A549 (cell line): Measurements from ENCODE around the gene RAB3B. TPM values are rescaled to one million over a fixed set of nuclear protein-coding genes. Genes with fewer than 3 reads are reported as not detected.

ENCODE experiments used
- ATAC-seq, 2 experiments: fragments of 200-7000 bp in 1 of 2; fragments of >200 bp in 1 of 2; cut with Nextera tagmentation in 1 of 2; cut with Tn5 transposase in 1 of 2; 3 replicates each; pipeline versions ENCODE4 v1.8.0 to v1.9.1; 2018 to 2020; ENCODE audit warnings: mild to moderate bottlenecking in 1 of 2, moderate library complexity in 1 of 2
- CTCF ChIA-PET: fragments of 300-600 bp; sonication (Branson Sonifier 250); formaldehyde crosslinking; extraction: SDS; loops from one replicate; lab custom pipeline; 2021; ENCODE audit warnings: antibody characterized with exemption, inconsistent platforms; lab: Yijun Ruan, JAX
- POLR2A ChIA-PET: fragments of 350-600 bp; formaldehyde crosslinking; extraction: SDS; loops from one replicate; lab custom pipeline; 2021; ENCODE audit warnings: antibody characterized with exemption, inconsistent platforms; lab: Yijun Ruan, JAX
- DNase-seq, 2 experiments: peaks; one replicate each; pipeline versions ENCODE4 v3.0.0 to v3.0.0-alpha.2; 2011 to 2016; ENCODE audit warnings: low read depth in 1 of 2, low spot score in 1 of 2
- FAIRE-seq: peaks from 2 replicates; lab custom pipeline; 2011; peaks lifted over from hg19 to GRCh38; lab: Jason Lieb, UNC
- H3K27ac ChIP-seq, 2 experiments: fragments of >200 bp; sonication (Bioruptor Twin); formaldehyde crosslinking; 3 replicates each; pipeline ENCODE4 v1.5.1; 2016 to 2017
- H3K4me1 ChIP-seq: fragments of >200 bp; sonication (Bioruptor Twin); formaldehyde crosslinking; 3 replicates; pipeline ENCODE4 v1.6.1; 2016
- H3K4me2 ChIP-seq: fragments of >200 bp; sonication (Bioruptor Twin); formaldehyde crosslinking; 3 replicates; pipeline ENCODE4 v1.6.1; 2016
- H3K4me3 ChIP-seq: fragments of >200 bp; sonication (Bioruptor Twin); formaldehyde crosslinking; 3 replicates; pipeline ENCODE4 v1.5.1; 2016
- H3K9me3 ChIP-seq: fragments of >200 bp; sonication (Bioruptor Twin); formaldehyde crosslinking; 3 replicates; pipeline ENCODE4 v1.6.1; 2016
- CBX2 ChIP-seq: fragments of 200-600 bp; sonication (generic); IDR thresholded peaks from 2 replicates; pipeline ENCODE4 v1.6.1; 2016; ENCODE audit warnings: low read depth, mild to moderate bottlenecking, borderline replicate concordance
- CEBPB ChIP-seq, 2 experiments: fragments of >200 bp in 1 of 2; sonication (Bioruptor Twin) in 1 of 2; formaldehyde crosslinking in 1 of 2; IDR thresholded peaks; 2 replicates each; pipeline ENCODE4 v1.6.1; 2012 to 2016
- EHF ChIP-seq: fragments of 250-450 bp; sonication (Bioruptor Pico); IDR thresholded peaks from 2 replicates; pipeline ENCODE4 v1.5.0; 2020; ENCODE audit warnings: mild to moderate bottlenecking
- FOSB ChIP-seq: fragments of 250-450 bp; sonication (Bioruptor Pico); IDR thresholded peaks from 2 replicates; pipeline ENCODE4 v1.5.0; 2020; ENCODE audit warnings: mild to moderate bottlenecking, moderate library complexity
- GATA3 ChIP-seq: IDR thresholded peaks from 2 replicates; pipeline ENCODE4 v1.6.1; 2012; ENCODE audit warnings: borderline replicate concordance
- HDAC2 ChIP-seq: fragments of 200-600 bp; sonication (generic); IDR thresholded peaks from 2 replicates; pipeline ENCODE4 v1.6.1; 2016
- HOXB13 ChIP-seq: fragments of 250-450 bp; sonication (Bioruptor Pico); IDR thresholded peaks from 2 replicates; pipeline ENCODE4 v1.5.0; 2020; ENCODE audit warnings: low read depth, mild to moderate bottlenecking, moderate library complexity
- JUNB ChIP-seq: fragments of >200 bp; sonication (Bioruptor Twin); formaldehyde crosslinking; IDR thresholded peaks from 2 replicates; pipeline ENCODE4 v1.6.1; 2016
- KDM5A ChIP-seq: fragments of 200-600 bp; sonication (generic); IDR thresholded peaks from 2 replicates; pipeline ENCODE4 v1.6.1; 2016; ENCODE audit warnings: antibody characterized with exemption, mild to moderate bottlenecking
- MAFK ChIP-seq: fragments of 450-650 bp; IDR thresholded peaks from 2 replicates; pipeline ENCODE4 v1.6.1; 2014; ENCODE audit not compliant: partially characterized antibody
- NFE2L2 ChIP-seq: fragments of 150-350 bp; conservative IDR thresholded peaks from 2 replicates; pipeline ENCODE4 v1.6.1; 2014; ENCODE audit warnings: low read length
- POLR2A ChIP-seq: IDR thresholded peaks from 2 replicates; pipeline ENCODE4 v1.6.1; 2012; ENCODE audit warnings: mild to moderate bottlenecking, low read length
- POLR2AphosphoS2 ChIP-seq: conservative IDR thresholded peaks from 2 replicates; pipeline ENCODE4 v1.6.1; 2012; ENCODE audit warnings: low read length, improper control_type of control experiment, inconsistent platforms
- SREBF2 ChIP-seq: fragments of 450-650 bp; IDR thresholded peaks from 2 replicates; pipeline ENCODE4 v1.6.1; 2014; ENCODE audit warnings: mild to moderate bottlenecking, moderate library complexity
- ZFP36 ChIP-seq: fragments of 450-650 bp; IDR thresholded peaks from 2 replicates; pipeline ENCODE4 v1.6.1; 2014; ENCODE audit warnings: borderline replicate concordance; ENCODE audit not compliant: partially characterized antibody
- ZNF302 ChIP-seq: fragments of 250-450 bp; sonication (Bioruptor Pico); IDR thresholded peaks from 2 replicates; pipeline ENCODE4 v1.9.0; 2021; ENCODE audit warnings: inconsistent platforms, mild to moderate bottlenecking, moderate library complexity
- ZSCAN20 ChIP-seq: fragments of 250-450 bp; sonication (Bioruptor Pico); IDR thresholded peaks from 2 replicates; pipeline ENCODE4 v1.8.0; 2022; ENCODE audit warnings: mild to moderate bottlenecking, moderate library complexity
- WGBS: methylation state at CpG from one replicate; pipeline ENCODE4 v1.1.6; 2017; ENCODE audit errors: missing lambda C conversion rate; 5-methylcytosine and 5-hydroxymethylcytosine counted together
- polyA plus RNA-seq, 4 experiments: library from polyadenylated mRNA; depleted of rRNA in 3 of 4; stranded (reverse); fragments of >200 nt; fragmentation: RNase III in 1 of 4; extraction: RNeasy Plus Mini Kit Qiagen cat#74134 plus additional on column Dnase treatment in 1 of 4; gene quantifications; 2 replicates in 3 of 4; 3 replicates in 1 of 4; pipeline ENCODE4 v1.2.3, GENCODE V29; 2011 to 2017
- TF ChIP-seq, protein P1 (sequence below): IDR thresholded peaks from 2 replicates; pipeline ENCODE4 v1.6.1; 2012; ENCODE audit warnings: low read depth, borderline replicate concordance
- TF ChIP-seq, protein P2 (sequence below): IDR thresholded peaks from 2 replicates; pipeline ENCODE4 v1.6.1; 2012
- TF ChIP-seq, protein P3 (sequence below): fragments of 200-600 bp; sonication (generic); IDR thresholded peaks from 2 replicates; pipeline ENCODE4 v1.6.1; 2016; ENCODE audit warnings: antibody characterized with exemption, mild to moderate bottlenecking, moderate library complexity
- TF ChIP-seq, protein P4 (sequence below): fragments of 250-450 bp; sonication (Bioruptor Pico); IDR thresholded peaks from 2 replicates; pipeline ENCODE4 v1.5.0; 2020; ENCODE audit warnings: low read depth, mild to moderate bottlenecking, moderate library complexity

The RAB3B gene
- polyA plus RNA-seq, 2 of the 4 experiments (the other 2 are of a cell fraction): 6.9 to 15.1 TPM

DNA sequence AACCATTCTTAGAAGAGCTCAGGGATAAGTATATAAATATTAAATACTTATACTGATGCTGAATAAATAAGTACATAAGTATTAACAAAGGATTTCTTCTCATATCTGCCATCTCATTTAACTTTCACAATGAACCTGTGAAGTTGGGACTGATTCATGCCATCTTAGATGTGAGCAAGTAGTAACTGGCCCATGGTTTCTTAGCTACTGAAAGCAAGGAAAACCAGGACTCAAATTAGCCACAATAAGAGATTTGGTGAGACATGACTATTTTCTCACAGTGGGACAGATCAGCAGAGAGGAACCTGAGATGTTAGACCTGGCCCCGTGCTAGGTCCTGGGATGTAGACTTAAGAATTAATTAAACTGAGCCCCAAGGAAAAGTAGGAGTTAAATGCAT is 8.2 kb upstream of the RAB3B start:
- Histone ChIP-seq H3K27ac (peak overlapping the region in 1 of 2 experiments; percentile 46; a peak in 1 of 6 replicates), H3K9me3 (no peaks in the 10 kb centered on the region), H3K4me3 (no peak overlapping the region), H3K4me2 (no peak overlapping the region), H3K4me1 (0 out of 3 replicates have a peak, but pooled peaks cover 4% of the 10 kb centered on the region)
- ChIA-PET CTCF (interaction anchor here (0.5 to 6.5 kb wide), 2 partner anchors 101 to 747 kb away, joined by 3 to 49 read pairs; no protein-coding TSS in a partner anchor), POLR2A (no interaction called here)
- DNase-seq (no peak), FAIRE-seq (no peak), ATAC-seq (no peak)
- WGBS: 88% methylated on average over 1 of the region's 1 CpG
- TF ChIP-seq HDAC2 (no peak), HOXB13 (no peak), FOSB (CRISPR knock-in tag) (no peak), ZSCAN20 (CRISPR knock-in tag) (no peak), NFE2L2 (no peak), SREBF2 (no peak), JUNB (no peak)
- TF ChIP-seq, protein P1, sequence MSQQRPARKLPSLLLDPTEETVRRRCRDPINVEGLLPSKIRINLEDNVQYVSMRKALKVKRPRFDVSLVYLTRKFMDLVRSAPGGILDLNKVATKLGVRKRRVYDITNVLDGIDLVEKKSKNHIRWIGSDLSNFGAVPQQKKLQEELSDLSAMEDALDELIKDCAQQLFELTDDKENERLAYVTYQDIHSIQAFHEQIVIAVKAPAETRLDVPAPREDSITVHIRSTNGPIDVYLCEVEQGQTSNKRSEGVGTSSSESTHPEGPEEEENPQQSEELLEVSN: no peak
- TF ChIP-seq, protein P2, sequence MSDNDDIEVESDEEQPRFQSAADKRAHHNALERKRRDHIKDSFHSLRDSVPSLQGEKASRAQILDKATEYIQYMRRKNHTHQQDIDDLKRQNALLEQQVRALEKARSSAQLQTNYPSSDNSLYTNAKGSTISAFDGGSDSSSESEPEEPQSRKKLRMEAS: no peak
- TF ChIP-seq, protein P3, sequence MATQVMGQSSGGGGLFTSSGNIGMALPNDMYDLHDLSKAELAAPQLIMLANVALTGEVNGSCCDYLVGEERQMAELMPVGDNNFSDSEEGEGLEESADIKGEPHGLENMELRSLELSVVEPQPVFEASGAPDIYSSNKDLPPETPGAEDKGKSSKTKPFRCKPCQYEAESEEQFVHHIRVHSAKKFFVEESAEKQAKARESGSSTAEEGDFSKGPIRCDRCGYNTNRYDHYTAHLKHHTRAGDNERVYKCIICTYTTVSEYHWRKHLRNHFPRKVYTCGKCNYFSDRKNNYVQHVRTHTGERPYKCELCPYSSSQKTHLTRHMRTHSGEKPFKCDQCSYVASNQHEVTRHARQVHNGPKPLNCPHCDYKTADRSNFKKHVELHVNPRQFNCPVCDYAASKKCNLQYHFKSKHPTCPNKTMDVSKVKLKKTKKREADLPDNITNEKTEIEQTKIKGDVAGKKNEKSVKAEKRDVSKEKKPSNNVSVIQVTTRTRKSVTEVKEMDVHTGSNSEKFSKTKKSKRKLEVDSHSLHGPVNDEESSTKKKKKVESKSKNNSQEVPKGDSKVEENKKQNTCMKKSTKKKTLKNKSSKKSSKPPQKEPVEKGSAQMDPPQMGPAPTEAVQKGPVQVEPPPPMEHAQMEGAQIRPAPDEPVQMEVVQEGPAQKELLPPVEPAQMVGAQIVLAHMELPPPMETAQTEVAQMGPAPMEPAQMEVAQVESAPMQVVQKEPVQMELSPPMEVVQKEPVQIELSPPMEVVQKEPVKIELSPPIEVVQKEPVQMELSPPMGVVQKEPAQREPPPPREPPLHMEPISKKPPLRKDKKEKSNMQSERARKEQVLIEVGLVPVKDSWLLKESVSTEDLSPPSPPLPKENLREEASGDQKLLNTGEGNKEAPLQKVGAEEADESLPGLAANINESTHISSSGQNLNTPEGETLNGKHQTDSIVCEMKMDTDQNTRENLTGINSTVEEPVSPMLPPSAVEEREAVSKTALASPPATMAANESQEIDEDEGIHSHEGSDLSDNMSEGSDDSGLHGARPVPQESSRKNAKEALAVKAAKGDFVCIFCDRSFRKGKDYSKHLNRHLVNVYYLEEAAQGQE: no peak
- TF ChIP-seq, protein P4, sequence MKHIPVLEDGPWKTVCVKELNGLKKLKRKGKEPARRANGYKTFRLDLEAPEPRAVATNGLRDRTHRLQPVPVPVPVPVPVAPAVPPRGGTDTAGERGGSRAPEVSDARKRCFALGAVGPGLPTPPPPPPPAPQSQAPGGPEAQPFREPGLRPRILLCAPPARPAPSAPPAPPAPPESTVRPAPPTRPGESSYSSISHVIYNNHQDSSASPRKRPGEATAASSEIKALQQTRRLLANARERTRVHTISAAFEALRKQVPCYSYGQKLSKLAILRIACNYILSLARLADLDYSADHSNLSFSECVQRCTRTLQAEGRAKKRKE (CRISPR knock-in tag): no peak

DNA sequence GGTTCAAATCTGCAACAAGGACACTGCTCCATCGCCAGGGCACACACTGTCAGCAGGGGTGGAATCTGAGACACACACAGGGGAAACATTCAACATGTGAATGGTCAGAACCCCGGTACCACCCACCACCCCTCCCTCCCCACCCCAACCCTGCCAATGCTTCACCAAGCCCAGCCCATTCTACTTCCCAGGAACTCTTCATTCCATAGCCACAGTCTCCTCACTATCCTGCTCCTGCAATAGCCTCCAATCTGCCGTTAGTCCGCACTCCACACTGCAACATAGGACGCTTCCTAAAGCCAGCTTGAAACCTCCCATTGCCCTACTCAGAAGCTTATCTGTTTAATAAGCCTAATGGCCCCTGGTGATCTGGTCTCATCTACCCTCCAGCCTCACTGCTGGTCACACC is 7.5 kb upstream of the RAB3B start:
- H3K4me3 ChIP-seq: no peak overlapping the region
- 82% methylated on average over 4 of the region's 5 CpGs for WGBS
- no peaks in the 10 kb centered on the region for H3K9me3 ChIP-seq
- ATAC-seq (no peak), DNase-seq (no peak), FAIRE-seq (no peak)
- H3K4me1 ChIP-seq: 0 out of 3 replicates have a peak, but pooled peaks cover 4% of the 10 kb centered on the region
- TF ChIP-seq GATA3 (no peak), POLR2A (no peak), EHF (CRISPR knock-in tag) (no peak), ZSCAN20 (CRISPR knock-in tag) (no peak), CBX2 (no peak)
- ChIA-PET POLR2A (no interaction called here), CTCF (interaction anchor here (6.5 kb wide), 1 partner anchor 100 kb away, joined by 49 read pairs; no protein-coding TSS in a partner anchor)
- H3K27ac ChIP-seq: no peak overlapping the region
- no peak overlapping the region for H3K4me2 ChIP-seq

DNA sequence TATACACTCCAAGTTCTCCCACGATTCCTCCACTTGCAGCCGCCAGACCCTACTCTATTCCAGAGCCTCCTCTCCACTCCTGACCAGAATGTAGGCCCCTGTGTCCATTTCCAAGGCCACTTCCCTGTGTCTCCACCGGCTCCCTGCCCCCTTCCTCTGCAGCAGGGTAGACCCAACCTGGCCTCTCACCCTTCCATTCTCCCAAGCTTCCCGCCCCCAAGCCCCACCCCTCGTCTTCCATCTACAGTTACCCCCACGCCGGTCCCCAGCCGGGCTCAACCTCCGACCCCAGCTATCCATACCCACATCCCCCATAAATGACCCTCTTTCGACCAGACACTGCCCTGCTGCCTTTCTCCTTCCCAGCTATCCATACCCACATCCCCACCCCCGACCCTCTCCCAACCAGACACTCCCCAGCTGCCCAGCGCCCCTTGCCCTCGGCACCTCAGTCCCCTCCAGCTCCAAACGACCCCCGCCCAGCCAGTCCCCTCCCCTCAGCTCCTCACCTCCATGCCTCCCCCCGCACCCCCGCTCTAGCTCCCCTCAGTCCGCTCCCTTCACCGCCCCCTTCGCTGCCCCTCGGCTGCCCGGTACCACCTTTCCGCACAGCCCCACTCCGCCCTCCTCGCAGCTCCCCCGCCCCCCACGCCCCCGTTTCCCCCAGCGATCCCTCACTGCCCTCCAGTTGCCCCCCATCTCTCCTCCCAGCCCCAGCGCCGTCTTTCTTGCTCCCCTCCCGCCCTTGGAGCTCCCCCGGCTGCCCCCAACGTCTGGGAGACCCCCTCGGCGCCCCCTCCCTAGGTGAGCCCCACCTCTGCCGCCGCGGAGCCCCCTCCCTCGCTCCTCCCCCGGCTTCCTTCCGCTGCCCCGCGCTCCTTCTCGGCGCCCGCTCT is 670 bp downstream of the RAB3B start:
- peak overlapping the region; percentile 77 for H3K4me2 ChIP-seq
- ChIA-PET POLR2A (interaction anchor here (0.6 to 1.0 kb wide), 3 partner anchors 41 to 342 kb away, joined by 3 to 5 read pairs (median 3); partner anchors contain the start of gene TXNDC12), CTCF (interaction anchor here (1.0 to 2.8 kb wide), 3 partner anchors 11 to 93 kb away, joined by 3 to 9 read pairs (median 6); no protein-coding TSS in a partner anchor)
- H3K4me3 ChIP-seq: peak overlapping the region; percentile 92
- no peak for DNase-seq
- no peak for FAIRE-seq
- 68% methylated on average over 7 of the region's 47 CpGs for WGBS
- H3K27ac ChIP-seq: peak overlapping the region; percentile 81 to 93
- no peaks in the 10 kb centered on the region for H3K4me1 ChIP-seq
- ATAC-seq: no peak; a peak in 1 of 6 replicates
- H3K9me3 ChIP-seq: no peaks in the 10 kb centered on the region
- no peak for TF ChIP-seq FOSB (CRISPR knock-in tag)
- no peak for TF ChIP-seq HDAC2
- no peak for TF ChIP-seq SREBF2
- TF ChIP-seq ZFP36: no peak
- TF ChIP-seq, protein P4 (CRISPR knock-in tag): no peak
- TF ChIP-seq POLR2AphosphoS2: no peak
- TF ChIP-seq CEBPB (IDR thresholded peaks at IDR 0.05): no peak
- no peak for TF ChIP-seq KDM5A
- TF ChIP-seq MAFK: no peak
- no peak for TF ChIP-seq EHF (CRISPR knock-in tag)
- TF ChIP-seq ZNF302 (CRISPR knock-in tag): no peak
